ENCODE measurements around the gene SLC26A1. TPM values are rescaled to one million over a fixed set of nuclear protein-coding genes. Genes with fewer than 3 reads are reported as not detected.

Gene SLC26A1
- total RNA-seq, 1 experiment from 2014 or later, result 0.16 TPM

- no TSS peak for BruUV-seq (replicated peaks)
- POLR2A ChIA-PET, result interaction anchor here (0.7 kb wide), 2 partner anchors 171 to 283 kb away, joined by 3 read pairs; no protein-coding TSS in a partner anchor
- no peak overlapping the region for H3K4me3 Mint-ChIP-seq (ENCODE audit: unreplicated experiment)
Observed at GRCh38 chr4:1004557-1005485, 11.6 kb upstream of the SLC26A1 start.

DNA sequence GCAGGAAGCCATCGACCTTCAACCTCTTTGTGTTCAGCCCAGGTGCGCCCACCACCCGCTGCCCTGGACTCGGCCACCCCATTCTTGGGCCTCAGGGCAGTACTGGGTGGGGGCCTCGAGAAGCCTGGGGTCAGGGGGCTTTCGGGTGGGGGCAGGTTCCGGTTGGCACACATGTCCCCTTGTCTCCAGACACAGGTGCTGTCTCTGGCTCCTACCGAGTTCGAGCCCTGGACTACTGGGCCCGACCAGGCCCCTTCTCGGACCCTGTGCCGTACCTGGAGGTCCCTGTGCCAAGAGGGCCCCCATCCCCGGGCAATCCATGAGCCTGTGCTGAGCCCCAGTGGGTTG is 10.8 kb upstream of the SLC26A1 start:
- intact Hi-C loops (cut with micrococcal nuclease), result no loop called here
- no peak overlapping the region for H3K4me3 Mint-ChIP-seq (ENCODE audit: unreplicated experiment)
- peaks cover 3% of the 10 kb centered on the region for H3K4me1 Mint-ChIP-seq (ENCODE audit: insufficient read depth, unreplicated experiment)
- POLR2A ChIA-PET, result no interaction called here
- DNase-seq (ENCODE audit: unreplicated experiment), result no peak
- H3K9me3 Mint-ChIP-seq (ENCODE audit: unreplicated experiment), result no peaks in the 10 kb centered on the region
- peaks cover 6% of the 10 kb centered on the region for H3K36me3 Mint-ChIP-seq (ENCODE audit: insufficient read depth, unreplicated experiment)
- no TSS peak for BruUV-seq (replicated peaks)
- H3K27me3 Mint-ChIP-seq (ENCODE audit: insufficient read depth, unreplicated experiment), result peaks cover 35% of the 10 kb centered on the region
- TF ChIP-seq, protein P1, sequence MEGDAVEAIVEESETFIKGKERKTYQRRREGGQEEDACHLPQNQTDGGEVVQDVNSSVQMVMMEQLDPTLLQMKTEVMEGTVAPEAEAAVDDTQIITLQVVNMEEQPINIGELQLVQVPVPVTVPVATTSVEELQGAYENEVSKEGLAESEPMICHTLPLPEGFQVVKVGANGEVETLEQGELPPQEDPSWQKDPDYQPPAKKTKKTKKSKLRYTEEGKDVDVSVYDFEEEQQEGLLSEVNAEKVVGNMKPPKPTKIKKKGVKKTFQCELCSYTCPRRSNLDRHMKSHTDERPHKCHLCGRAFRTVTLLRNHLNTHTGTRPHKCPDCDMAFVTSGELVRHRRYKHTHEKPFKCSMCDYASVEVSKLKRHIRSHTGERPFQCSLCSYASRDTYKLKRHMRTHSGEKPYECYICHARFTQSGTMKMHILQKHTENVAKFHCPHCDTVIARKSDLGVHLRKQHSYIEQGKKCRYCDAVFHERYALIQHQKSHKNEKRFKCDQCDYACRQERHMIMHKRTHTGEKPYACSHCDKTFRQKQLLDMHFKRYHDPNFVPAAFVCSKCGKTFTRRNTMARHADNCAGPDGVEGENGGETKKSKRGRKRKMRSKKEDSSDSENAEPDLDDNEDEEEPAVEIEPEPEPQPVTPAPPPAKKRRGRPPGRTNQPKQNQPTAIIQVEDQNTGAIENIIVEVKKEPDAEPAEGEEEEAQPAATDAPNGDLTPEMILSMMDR (IDR thresholded peaks at IDR 0.05; ENCODE audit: unreplicated experiment), result no peak
- CTCF ChIA-PET, result no interaction called here
- H3K27ac Mint-ChIP-seq (ENCODE audit: low read depth, unreplicated experiment), result no peak overlapping the region

More at GRCh38 chr4:1004557-1005485, 11.6 kb upstream of the SLC26A1 start:
- H3K4me1 Mint-ChIP-seq (ENCODE audit: insufficient read depth, unreplicated experiment), result peaks cover 5% of the 10 kb centered on the region
- H3K36me3 Mint-ChIP-seq (ENCODE audit: insufficient read depth, unreplicated experiment), result peaks cover 9% of the 10 kb centered on the region
- H3K9me3 Mint-ChIP-seq (ENCODE audit: unreplicated experiment), result no peaks in the 10 kb centered on the region
- peaks cover 29% of the 10 kb centered on the region for H3K27me3 Mint-ChIP-seq (ENCODE audit: insufficient read depth, unreplicated experiment)
- intact Hi-C loops (cut with micrococcal nuclease), result no loop called here
- CTCF ChIA-PET, result no interaction called here
- no peak for DNase-seq (ENCODE audit: unreplicated experiment)
- H3K27ac Mint-ChIP-seq (ENCODE audit: low read depth, unreplicated experiment), result no peak overlapping the region
- TF ChIP-seq, protein P1 (IDR thresholded peaks at IDR 0.05; ENCODE audit: unreplicated experiment), result no peak

DNA sequence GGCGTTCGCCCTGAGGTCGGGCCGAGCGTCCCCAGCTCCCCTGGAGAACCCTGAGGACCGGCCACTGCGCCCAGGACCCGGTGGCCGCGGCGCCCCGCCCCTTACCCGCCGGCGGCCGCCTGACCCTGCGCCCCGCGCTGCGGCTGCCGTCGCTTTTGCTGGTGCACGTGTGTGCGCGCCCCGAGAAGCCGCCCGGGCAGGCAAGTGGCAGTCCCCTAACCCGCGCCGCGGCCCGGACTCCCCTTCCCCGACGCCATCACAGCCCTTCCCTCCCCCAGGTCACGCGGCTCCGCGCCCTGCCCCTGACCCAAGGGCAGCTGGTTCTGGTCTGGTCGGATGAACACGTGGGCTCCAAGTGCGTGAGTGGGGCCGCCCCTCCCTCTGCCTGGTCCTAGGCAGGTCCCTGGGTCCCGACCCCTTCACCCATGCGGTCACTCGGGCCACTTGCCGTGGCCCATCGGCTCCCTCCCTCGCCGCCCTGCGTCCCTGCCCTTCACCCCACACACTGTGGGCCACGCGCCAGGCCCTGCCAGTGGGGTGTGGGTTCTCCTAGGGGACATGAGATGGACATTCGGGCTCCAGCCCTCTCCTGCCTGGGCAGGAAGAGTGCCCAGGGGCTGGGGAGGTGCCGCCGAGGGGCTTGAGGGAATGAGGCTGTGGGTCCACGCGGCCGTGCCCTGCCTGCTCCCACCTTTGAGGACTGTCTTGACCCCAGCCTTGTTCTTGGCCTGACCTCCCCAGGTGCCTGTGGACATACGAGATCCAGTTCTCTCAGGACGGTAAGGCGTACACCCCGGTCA is 10.3 kb upstream of the SLC26A1 start:
- no peak for DNase-seq (ENCODE audit: unreplicated experiment)
- Mint-ChIP-seq H3K4me1 (ENCODE audit: insufficient read depth, unreplicated experiment) (no peaks in the 10 kb centered on the region), H3K4me3 (ENCODE audit: unreplicated experiment) (no peak overlapping the region), H3K9me3 (ENCODE audit: unreplicated experiment) (no peaks in the 10 kb centered on the region), H3K27ac (ENCODE audit: low read depth, unreplicated experiment) (no peak overlapping the region), H3K27me3 (ENCODE audit: insufficient read depth, unreplicated experiment) (peaks cover 35% of the 10 kb centered on the region), H3K36me3 (ENCODE audit: insufficient read depth, unreplicated experiment) (peaks cover 6% of the 10 kb centered on the region)
- no TSS peak for BruUV-seq (replicated peaks)
- ChIA-PET POLR2A (no interaction called here), CTCF (no interaction called here)
- TF ChIP-seq, protein P1 (IDR thresholded peaks at IDR 0.05; ENCODE audit: unreplicated experiment), result no peak
- intact Hi-C loops (cut with micrococcal nuclease), result no loop called here

DNA sequence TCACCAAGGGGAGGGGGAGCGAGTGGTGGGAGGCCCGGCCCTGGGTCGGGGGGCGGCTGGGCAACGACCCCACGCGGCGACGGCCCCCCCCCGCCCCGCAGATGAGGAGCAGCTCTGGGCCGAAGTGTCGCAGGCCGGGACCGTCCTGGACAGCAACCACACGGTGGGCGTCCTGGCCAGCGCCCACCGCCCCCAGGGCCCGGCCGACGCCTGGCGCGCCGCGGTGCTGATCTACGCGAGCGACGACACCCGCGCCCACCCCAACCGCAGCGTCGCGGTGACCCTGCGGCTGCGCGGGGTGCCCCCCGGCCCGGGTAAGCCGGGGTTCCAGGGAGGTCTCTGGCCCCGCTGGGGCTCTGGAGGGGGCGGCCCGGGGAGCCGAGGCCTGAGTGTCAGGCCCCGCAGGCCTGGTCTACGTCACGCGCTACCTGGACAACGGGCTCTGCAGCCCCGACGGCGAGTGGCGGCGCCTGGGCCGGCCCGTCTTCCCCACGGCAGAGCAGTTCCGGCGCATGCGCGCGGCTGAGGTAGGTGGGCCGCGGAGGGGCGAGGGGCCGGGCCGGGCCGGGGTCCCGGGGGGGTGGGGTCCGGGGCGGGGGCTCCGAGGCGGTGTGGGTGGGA is 9.5 kb upstream of the SLC26A1 start:
- no TSS peak for BruUV-seq (replicated peaks)
- CTCF ChIA-PET, result no interaction called here

More for the DNA sequence above, 9.5 kb upstream of the SLC26A1 start:
- Mint-ChIP-seq H3K36me3 (ENCODE audit: insufficient read depth, unreplicated experiment) (peaks cover 6% of the 10 kb centered on the region), H3K4me1 (ENCODE audit: insufficient read depth, unreplicated experiment) (no peaks in the 10 kb centered on the region), H3K27ac (ENCODE audit: low read depth, unreplicated experiment) (no peak overlapping the region), H3K9me3 (ENCODE audit: unreplicated experiment) (no peaks in the 10 kb centered on the region), H3K27me3 (ENCODE audit: insufficient read depth, unreplicated experiment) (peaks cover 34% of the 10 kb centered on the region), H3K4me3 (ENCODE audit: unreplicated experiment) (no peak overlapping the region)
- POLR2A ChIA-PET, result no interaction called here
- no peak for DNase-seq (ENCODE audit: unreplicated experiment)
- TF ChIP-seq, protein P1 (IDR thresholded peaks at IDR 0.05; ENCODE audit: unreplicated experiment), result no peak
- intact Hi-C loops (cut with micrococcal nuclease), result no loop called here
